GM12878 (cell line): ENCODE measurements around the gene TAF6L. TPM values are rescaled to one million over a fixed set of nuclear protein-coding genes. Genes with fewer than 3 reads are reported as not detected.

Experiments used
- BMI1 ChIP-seq: fragments of 450-650 bp; IDR thresholded peaks from 2 replicates; pipeline ENCODE4 v1.6.1; 2016; ENCODE audit warnings: mild to moderate bottlenecking, moderate library complexity, borderline replicate concordance
- CHD2 ChIP-seq: IDR thresholded peaks from 2 replicates; pipeline ENCODE4 v1.6.1; 2011; ENCODE audit warnings: low read depth, low read length, improper control_type of control experiment, borderline replicate concordance
- CREB1 ChIP-seq: IDR thresholded peaks from 2 replicates; pipeline ENCODE4 v1.6.1; 2012; ENCODE audit warnings: low read depth, mild to moderate bottlenecking, inconsistent platforms
- FOS ChIP-seq: IDR thresholded peaks from 3 replicates; pipeline ENCODE4 v1.6.1; 2011; ENCODE audit warnings: borderline replicate concordance; ENCODE audit not compliant: insufficient read length; ENCODE audit errors: extremely low read depth
- FOXK2 ChIP-seq: fragments of 450-650 bp; IDR thresholded peaks from 2 replicates; pipeline ENCODE4 v1.6.1; 2017; ENCODE audit warnings: mild to moderate bottlenecking, moderate library complexity
- IRF4 ChIP-seq: IDR thresholded peaks from 2 replicates; pipeline ENCODE4 v1.6.1; 2011; ENCODE audit warnings: low read depth, low read length
- JUND ChIP-seq: IDR thresholded peaks from 2 replicates; pipeline ENCODE4 v1.6.1; 2012; ENCODE audit warnings: low read depth, mild to moderate bottlenecking, low read length, improper control_type of control experiment, moderate library complexity
- KAT2A ChIP-seq: conservative IDR thresholded peaks from 2 replicates; pipeline ENCODE4 v1.6.1; 2011; ENCODE audit warnings: low read depth, low read length; ENCODE audit not compliant: control insufficient read depth
- KDM1A ChIP-seq: fragments of 200-600 bp; sonication (generic); IDR thresholded peaks from 2 replicates; pipeline ENCODE4 v1.6.1; 2016; ENCODE audit warnings: borderline replicate concordance
- LARP7 ChIP-seq: fragments of 450-650 bp; IDR thresholded peaks from 2 replicates; pipeline ENCODE4 v1.6.1; 2017; ENCODE audit warnings: mild to moderate bottlenecking
- MTA3 ChIP-seq: IDR thresholded peaks from 2 replicates; pipeline ENCODE4 v1.6.1; 2012; ENCODE audit warnings: low read length, inconsistent platforms, borderline replicate concordance
- POLR2AphosphoS2 ChIP-seq: IDR thresholded peaks from 2 replicates; pipeline ENCODE4 v1.6.1; 2011; ENCODE audit warnings: low read depth, mild to moderate bottlenecking, low read length, improper control_type of control experiment, moderate library complexity
- SIN3A ChIP-seq: IDR thresholded peaks from 2 replicates; pipeline ENCODE4 v1.6.1; 2012; ENCODE audit warnings: low read depth, low read length, improper control_type of control experiment
- SREBF1 ChIP-seq: IDR thresholded peaks from 2 replicates; pipeline ENCODE4 v1.6.1; 2012; ENCODE audit warnings: mild to moderate bottlenecking, low read length
- TCF12 ChIP-seq: IDR thresholded peaks from 2 replicates; pipeline ENCODE4 v1.6.1; 2011; ENCODE audit warnings: low read depth, mild to moderate bottlenecking, low read length
- YBX1 ChIP-seq: fragments of 450-650 bp; IDR thresholded peaks from 2 replicates; pipeline ENCODE4 v1.6.1; 2016; ENCODE audit warnings: antibody characterized with exemption
- polyA plus RNA-seq, 11 experiments: library from polyadenylated mRNA; depleted of rRNA in 4 of 11; unstranded in 6 of 11; stranded (reverse) in 5 of 11; fragments of >200 nt; fragmentation: Nextera tagmentation in 4 of 11; fragmentation: Illumina TruSeq in 1 of 11; extraction: Ambion mirVana in 4 of 11; extraction: Trizol in 1 of 11; gene quantifications; 1 replicate in 1 of 11; 2 replicates in 10 of 11; pipeline versions ENCODE4 v1.2.1 to v1.2.3, GENCODE V29; 2011 to 2016; ENCODE audit warnings: inconsistent platforms in 2 of 11, missing spikeins in 2 of 11, low read depth in 1 of 11
- total RNA-seq, 4 experiments: library from RNA; depleted of rRNA in 3 of 4; stranded (reverse); fragments of >200 nt in 3 of 4; fragmentation: Illumina TruSeq in 1 of 4; extraction: Trizol in 1 of 4; gene quantifications; 2 replicates each; pipeline versions ENCODE4 v1.2.1 to v1.2.3, GENCODE V29; 2013 to 2021
- TF ChIP-seq, protein P1 (sequence below): fragments of 450-650 bp; formaldehyde crosslinking; IDR thresholded peaks from 2 replicates; pipeline ENCODE4 v1.4.0; 2022; ENCODE audit warnings: mild to moderate bottlenecking, moderate library complexity
- TF ChIP-seq, protein P2 (sequence below): IDR thresholded peaks from 2 replicates; pipeline ENCODE4 v1.6.1; 2011; ENCODE audit warnings: low read depth, low read length, improper control_type of control experiment, borderline replicate concordance
- TF ChIP-seq, protein P3 (sequence below): fragments of 450-650 bp; IDR thresholded peaks from 2 replicates; pipeline ENCODE4 v1.6.1; 2017; ENCODE audit warnings: antibody characterized with exemption, mild to moderate bottlenecking, moderate library complexity
- TF ChIP-seq, protein P4 (sequence below): fragments of 450-650 bp; IDR thresholded peaks from 2 replicates; pipeline ENCODE4 v1.6.1; 2016; ENCODE audit warnings: mild to moderate bottlenecking
- TF ChIP-seq, protein P5 (sequence below): IDR thresholded peaks from 2 replicates; pipeline ENCODE4 v1.6.1; 2011; ENCODE audit warnings: borderline replicate concordance, low read depth, mild to moderate bottlenecking, moderate library complexity, mixed read lengths, low read length; ENCODE audit not compliant: insufficient read depth; ENCODE audit errors: extremely low read length

Gene TAF6L
- total and polyA plus RNA-seq, 10 of the 15 experiments (the other 5 are each of a cell fraction or from before 2014, with no cell fraction given), result 0.15 to 35.6 (median 19.0) TPM

DNA sequence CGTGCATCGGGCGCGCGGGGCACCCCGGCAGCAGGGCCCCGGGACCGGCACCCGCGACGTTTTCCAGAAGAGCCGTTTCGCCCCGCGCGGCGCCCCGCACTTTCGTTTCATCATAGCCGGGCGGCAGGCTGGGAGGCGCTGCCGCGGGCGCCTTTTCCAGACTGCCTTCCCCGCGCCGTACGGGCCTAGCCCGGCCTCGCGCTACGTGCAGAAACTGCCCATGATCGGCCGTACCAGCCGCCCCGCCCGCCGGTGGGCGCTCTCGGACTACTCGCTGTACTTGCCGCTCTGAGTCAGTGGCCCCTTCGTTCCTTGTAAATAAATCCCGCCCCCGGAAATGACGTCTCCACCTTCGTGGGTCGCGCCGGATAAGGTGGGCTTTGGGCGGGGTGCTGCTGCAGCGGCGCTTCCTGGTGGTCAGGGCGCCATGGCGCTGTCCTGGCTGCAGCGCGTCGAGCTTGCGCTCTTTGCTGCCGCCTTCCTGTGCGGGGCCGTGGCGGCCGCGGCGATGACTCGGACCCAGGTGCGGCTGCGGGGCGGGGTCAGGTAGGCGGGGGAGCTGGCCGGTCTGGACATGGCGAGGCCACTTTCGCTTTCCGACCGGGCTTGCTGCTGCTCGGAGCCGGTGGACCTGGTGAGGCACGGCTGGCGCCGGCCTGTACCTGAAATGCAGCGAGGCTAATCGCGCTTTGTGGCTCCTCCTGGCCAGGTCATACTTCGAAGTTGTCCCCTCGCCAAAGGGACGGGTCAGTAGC, 16.0 kb downstream of the TAF6L start, which contains the start of gene TMEM179B (continued):
- TF ChIP-seq, protein P1, sequence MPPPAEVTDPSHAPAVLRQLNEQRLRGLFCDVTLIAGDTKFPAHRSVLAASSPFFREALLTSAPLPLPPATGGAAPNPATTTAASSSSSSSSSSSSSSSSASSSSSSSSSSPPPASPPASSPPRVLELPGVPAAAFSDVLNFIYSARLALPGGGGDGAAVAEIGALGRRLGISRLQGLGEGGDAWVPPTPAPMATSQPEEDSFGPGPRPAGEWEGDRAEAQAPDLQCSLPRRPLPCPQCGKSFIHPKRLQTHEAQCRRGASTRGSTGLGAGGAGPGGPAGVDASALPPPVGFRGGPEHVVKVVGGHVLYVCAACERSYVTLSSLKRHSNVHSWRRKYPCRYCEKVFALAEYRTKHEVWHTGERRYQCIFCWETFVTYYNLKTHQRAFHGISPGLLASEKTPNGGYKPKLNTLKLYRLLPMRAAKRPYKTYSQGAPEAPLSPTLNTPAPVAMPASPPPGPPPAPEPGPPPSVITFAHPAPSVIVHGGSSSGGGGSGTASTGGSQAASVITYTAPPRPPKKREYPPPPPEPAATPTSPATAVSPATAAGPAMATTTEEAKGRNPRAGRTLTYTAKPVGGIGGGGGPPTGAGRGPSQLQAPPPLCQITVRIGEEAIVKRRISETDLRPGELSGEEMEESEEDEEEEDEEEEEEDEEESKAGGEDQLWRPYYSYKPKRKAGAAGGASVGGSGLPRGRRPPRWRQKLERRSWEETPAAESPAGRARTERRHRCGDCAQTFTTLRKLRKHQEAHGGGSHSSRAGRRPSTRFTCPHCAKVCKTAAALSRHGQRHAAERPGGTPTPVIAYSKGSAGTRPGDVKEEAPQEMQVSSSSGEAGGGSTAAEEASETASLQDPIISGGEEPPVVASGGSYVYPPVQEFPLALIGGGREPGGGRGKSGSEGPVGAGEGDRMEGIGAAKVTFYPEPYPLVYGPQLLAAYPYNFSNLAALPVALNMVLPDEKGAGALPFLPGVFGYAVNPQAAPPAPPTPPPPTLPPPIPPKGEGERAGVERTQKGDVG, result no peak
- TF ChIP-seq FOS (no peak), FOXK2 (0 out of 2 replicates have a peak, but pooled peaks have one; percentile 21), IRF4 (no peak), SIN3A (peak; percentile 21), CREB1 (peak; percentile 96), POLR2AphosphoS2 (peak; percentile 98), LARP7 (peak; percentile 39; the same call in 1 of the 2 replicates), KDM1A (no peak), TCF12 (0 out of 2 replicates have a peak, but pooled peaks have one; percentile 51), CHD2 (peak; percentile 69; the same call in 1 of the 2 replicates), YBX1 (no peak), BMI1 (no peak), JUND (no peak), MTA3 (no peak), SREBF1 (no peak), KAT2A (no peak)
- TF ChIP-seq, protein P2, sequence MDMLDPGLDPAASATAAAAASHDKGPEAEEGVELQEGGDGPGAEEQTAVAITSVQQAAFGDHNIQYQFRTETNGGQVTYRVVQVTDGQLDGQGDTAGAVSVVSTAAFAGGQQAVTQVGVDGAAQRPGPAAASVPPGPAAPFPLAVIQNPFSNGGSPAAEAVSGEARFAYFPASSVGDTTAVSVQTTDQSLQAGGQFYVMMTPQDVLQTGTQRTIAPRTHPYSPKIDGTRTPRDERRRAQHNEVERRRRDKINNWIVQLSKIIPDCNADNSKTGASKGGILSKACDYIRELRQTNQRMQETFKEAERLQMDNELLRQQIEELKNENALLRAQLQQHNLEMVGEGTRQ, result no peak
- TF ChIP-seq, protein P3, sequence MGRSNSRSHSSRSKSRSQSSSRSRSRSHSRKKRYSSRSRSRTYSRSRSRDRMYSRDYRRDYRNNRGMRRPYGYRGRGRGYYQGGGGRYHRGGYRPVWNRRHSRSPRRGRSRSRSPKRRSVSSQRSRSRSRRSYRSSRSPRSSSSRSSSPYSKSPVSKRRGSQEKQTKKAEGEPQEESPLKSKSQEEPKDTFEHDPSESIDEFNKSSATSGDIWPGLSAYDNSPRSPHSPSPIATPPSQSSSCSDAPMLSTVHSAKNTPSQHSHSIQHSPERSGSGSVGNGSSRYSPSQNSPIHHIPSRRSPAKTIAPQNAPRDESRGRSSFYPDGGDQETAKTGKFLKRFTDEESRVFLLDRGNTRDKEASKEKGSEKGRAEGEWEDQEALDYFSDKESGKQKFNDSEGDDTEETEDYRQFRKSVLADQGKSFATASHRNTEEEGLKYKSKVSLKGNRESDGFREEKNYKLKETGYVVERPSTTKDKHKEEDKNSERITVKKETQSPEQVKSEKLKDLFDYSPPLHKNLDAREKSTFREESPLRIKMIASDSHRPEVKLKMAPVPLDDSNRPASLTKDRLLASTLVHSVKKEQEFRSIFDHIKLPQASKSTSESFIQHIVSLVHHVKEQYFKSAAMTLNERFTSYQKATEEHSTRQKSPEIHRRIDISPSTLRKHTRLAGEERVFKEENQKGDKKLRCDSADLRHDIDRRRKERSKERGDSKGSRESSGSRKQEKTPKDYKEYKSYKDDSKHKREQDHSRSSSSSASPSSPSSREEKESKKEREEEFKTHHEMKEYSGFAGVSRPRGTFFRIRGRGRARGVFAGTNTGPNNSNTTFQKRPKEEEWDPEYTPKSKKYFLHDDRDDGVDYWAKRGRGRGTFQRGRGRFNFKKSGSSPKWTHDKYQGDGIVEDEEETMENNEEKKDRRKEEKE, result no peak
- TF ChIP-seq, protein P4, sequence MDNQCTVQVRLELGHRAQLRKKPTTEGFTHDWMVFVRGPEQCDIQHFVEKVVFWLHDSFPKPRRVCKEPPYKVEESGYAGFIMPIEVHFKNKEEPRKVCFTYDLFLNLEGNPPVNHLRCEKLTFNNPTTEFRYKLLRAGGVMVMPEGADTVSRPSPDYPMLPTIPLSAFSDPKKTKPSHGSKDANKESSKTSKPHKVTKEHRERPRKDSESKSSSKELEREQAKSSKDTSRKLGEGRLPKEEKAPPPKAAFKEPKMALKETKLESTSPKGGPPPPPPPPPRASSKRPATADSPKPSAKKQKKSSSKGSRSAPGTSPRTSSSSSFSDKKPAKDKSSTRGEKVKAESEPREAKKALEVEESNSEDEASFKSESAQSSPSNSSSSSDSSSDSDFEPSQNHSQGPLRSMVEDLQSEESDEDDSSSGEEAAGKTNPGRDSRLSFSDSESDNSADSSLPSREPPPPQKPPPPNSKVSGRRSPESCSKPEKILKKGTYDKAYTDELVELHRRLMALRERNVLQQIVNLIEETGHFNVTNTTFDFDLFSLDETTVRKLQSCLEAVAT, result no peak
- TF ChIP-seq, protein P5, sequence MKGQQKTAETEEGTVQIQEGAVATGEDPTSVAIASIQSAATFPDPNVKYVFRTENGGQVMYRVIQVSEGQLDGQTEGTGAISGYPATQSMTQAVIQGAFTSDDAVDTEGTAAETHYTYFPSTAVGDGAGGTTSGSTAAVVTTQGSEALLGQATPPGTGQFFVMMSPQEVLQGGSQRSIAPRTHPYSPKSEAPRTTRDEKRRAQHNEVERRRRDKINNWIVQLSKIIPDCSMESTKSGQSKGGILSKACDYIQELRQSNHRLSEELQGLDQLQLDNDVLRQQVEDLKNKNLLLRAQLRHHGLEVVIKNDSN, result no peak
